HepG2 (cell line): ENCODE measurements around the gene HSDL2. TPM values are rescaled to one million over a fixed set of nuclear protein-coding genes. Genes with fewer than 3 reads are reported as not detected.

ENCODE experiments used
- FOXJ3 ChIP-seq: sonication (generic); formaldehyde crosslinking; IDR thresholded peaks from 2 replicates; pipeline ENCODE4 v1.4.0; 2020; ENCODE audit warnings: missing genetic modification reagents, mild to moderate bottlenecking, borderline replicate concordance
- FOXK2 ChIP-seq: fragments of 450-650 bp; IDR thresholded peaks from 2 replicates; pipeline ENCODE4 v1.6.1; 2016
- GMEB1 ChIP-seq: sonication (generic); formaldehyde crosslinking; IDR thresholded peaks from 2 replicates; pipeline ENCODE4 v1.5.1; 2020; ENCODE audit warnings: missing genetic modification reagents, mild to moderate bottlenecking, borderline replicate concordance
- HNF4G ChIP-seq, 2 experiments: sonication (generic) in 1 of 2; formaldehyde crosslinking in 1 of 2; IDR thresholded peaks; 2 replicates each; pipeline versions ENCODE4 v1.4.0 to v1.6.1; 2011 to 2020; ENCODE audit warnings: borderline replicate concordance in 2 of 2, low read depth in 2 of 2, mild to moderate bottlenecking in 2 of 2, low read length in 1 of 2, missing genetic modification reagents in 1 of 2, moderate library complexity in 1 of 2
- JARID2 ChIP-seq: sonication (generic); formaldehyde crosslinking; IDR thresholded peaks from 2 replicates; pipeline ENCODE4 v1.8.1; 2023; ENCODE audit warnings: missing genetic modification reagents, inconsistent platforms; ENCODE audit not compliant: insufficient replicate concordance
- JUNB ChIP-seq: sonication (generic); formaldehyde crosslinking; IDR thresholded peaks from 2 replicates; pipeline ENCODE4 v1.8.0; 2022; ENCODE audit warnings: missing genetic modification reagents, mild to moderate bottlenecking, borderline replicate concordance
- KIAA2018 ChIP-seq: sonication (generic); formaldehyde crosslinking; IDR thresholded peaks from 2 replicates; pipeline ENCODE4 v1.5.0; 2020; ENCODE audit warnings: mild to moderate bottlenecking, missing genetic modification reagents, borderline replicate concordance
- MIER2 ChIP-seq: IDR thresholded peaks from 2 replicates; pipeline ENCODE4 v1.6.1; 2016; ENCODE audit warnings: missing biosample characterization, missing genetic modification reagents
- NCOA1 ChIP-seq: sonication (generic); formaldehyde crosslinking; IDR thresholded peaks from 2 replicates; pipeline ENCODE4 v1.9.0; 2021; ENCODE audit warnings: missing genetic modification reagents
- NFIB ChIP-seq: sonication (generic); formaldehyde crosslinking; IDR thresholded peaks from 2 replicates; pipeline ENCODE4 v1.9.0; 2021; ENCODE audit warnings: missing genetic modification reagents, mild to moderate bottlenecking, borderline replicate concordance
- RARA ChIP-seq: IDR thresholded peaks from 2 replicates; pipeline ENCODE4 v1.6.1; 2016; ENCODE audit warnings: missing genetic modification reagents, missing compliant biosample characterization
- TEAD3 ChIP-seq: optimal IDR thresholded peaks from 2 replicates; pipeline ENCODE3; 2016; ENCODE audit warnings: borderline replicate concordance
- ZBTB44 ChIP-seq: sonication (generic); formaldehyde crosslinking; IDR thresholded peaks from 2 replicates; pipeline ENCODE4 v1.4.0; 2020; ENCODE audit warnings: missing genetic modification reagents
- ZBTB46 ChIP-seq: sonication (generic); formaldehyde crosslinking; IDR thresholded peaks from 2 replicates; pipeline ENCODE4 v1.4.0; 2020; ENCODE audit warnings: mild to moderate bottlenecking, missing genetic modification reagents, borderline replicate concordance
- ZMAT3 ChIP-seq: sonication (generic); formaldehyde crosslinking; conservative IDR thresholded peaks from 2 replicates; pipeline ENCODE4 v1.7.0; 2021; ENCODE audit warnings: missing genetic modification reagents
- ZNF343 ChIP-seq: sonication (generic); formaldehyde crosslinking; IDR thresholded peaks from 2 replicates; pipeline ENCODE4 v1.4.0; 2020; ENCODE audit warnings: mild to moderate bottlenecking, missing genetic modification reagents
- ZNF589 ChIP-seq: sonication (generic); formaldehyde crosslinking; conservative IDR thresholded peaks from 2 replicates; pipeline ENCODE4 v1.8.0; 2022; ENCODE audit warnings: mild to moderate bottlenecking, moderate library complexity, missing genetic modification reagents
- polyA plus RNA-seq, 8 experiments: library from polyadenylated mRNA; depleted of rRNA in 3 of 8; stranded (reverse) in 7 of 8; unstranded in 1 of 8; fragments of >200 nt; fragmentation: Illumina TruSeq in 4 of 8; extraction: Trizol in 4 of 8; gene quantifications; 2 replicates each; pipeline versions ENCODE4 v1.2.1 to v1.2.3, GENCODE V29; 2011 to 2016; ENCODE audit warnings: low read depth in 4 of 8, missing spikeins in 1 of 8, mixed read lengths in 1 of 8; ENCODE audit not compliant: insufficient read depth in 1 of 8
- total RNA-seq, 5 experiments: library from RNA; depleted of rRNA; stranded (reverse); fragments of >200 nt; fragmentation: Illumina TruSeq; extraction: Trizol; gene quantifications; 2 replicates each; pipeline ENCODE4 v1.2.3, GENCODE V29; 2016; ENCODE audit warnings: low read depth in 1 of 5

HSDL2 gene
- total and polyA plus RNA-seq, 2 of the 13 experiments (the other 11 are each of a cell fraction or from before 2014, with no cell fraction given) = 55.3 to 80.2 TPM

- TF ChIP-seq JUNB (CRISPR knock-in tag) (no peak), ZNF589 (CRISPR knock-in tag) (no peak), FOXJ3 (CRISPR knock-in tag) (peak; percentile 74; the same call in 1 of the 2 replicates), ZBTB44 (CRISPR knock-in tag) (no peak), ZNF343 (CRISPR knock-in tag) (no peak), NFIB (no peak), FOXK2 (peak; percentile 58; the same call in 1 of the 2 replicates), TEAD3 (CRISPR knock-in tag) (peak; percentile 61), JARID2 (CRISPR knock-in tag) (no peak), NCOA1 (CRISPR knock-in tag) (no peak), HNF4G (IDR thresholded peaks at IDR 0.05; ENCODE audit: borderline replicate concordance, low read depth, low read length) (peak; percentile 50; the same call in 1 of the 2 replicates), HNF4G (CRISPR knock-in tag; IDR thresholded peaks at IDR 0.05; ENCODE audit: borderline replicate concordance, low read depth) (no peak), ZMAT3 (no peak), ZBTB46 (CRISPR knock-in tag) (no peak), KIAA2018 (CRISPR knock-in tag) (no peak), GMEB1 (CRISPR knock-in tag) (no peak), RARA (CRISPR knock-in tag) (peak; percentile 74), MIER2 (no peak)
These were observed 125.7 kb downstream of the HSDL2 start (continued) for GRCh38 chr9:112505607-112506006.
